ENCODE measurements around the gene ZNF431.
"Not testable (repeated sequence)": the region's sequence is repeated elsewhere in the genome, so short reads cannot be mapped to it uniquely, and the experiment has no call there.

ZNF431 gene

GRCh38 chr19:21166436-21166835 lies 24.6 kb downstream of the ZNF431 start:
- H3K4me3 ChIP-seq (replicated peaks; ENCODE audit: low read depth, low read length) = no peak overlapping the region
- H3K27me3 ChIP-seq (replicated peaks; ENCODE audit: control insufficient read depth, insufficient read depth, low read length) = no peaks in the 10 kb centered on the region
- peaks cover 16% of the 10 kb centered on the region for H3K36me3 ChIP-seq (ENCODE audit: control insufficient read depth, insufficient read depth, low read length)
- no peak for TF ChIP-seq CTCF (IDR thresholded peaks at IDR 0.05; ENCODE audit: insufficient read depth, low read length, poor library complexity, severe bottlenecking)
- no peak for DNase-seq (ENCODE audit: extremely low read depth, insufficient read length)

GRCh38 chr19:21197590-21198295 lies 55.9 kb downstream of the ZNF431 start:
- no peak for DNase-seq (ENCODE audit: extremely low read depth, insufficient read length)
- Histone ChIP-seq H3K4me3 (replicated peaks; ENCODE audit: low read depth, low read length) (no peak overlapping the region), H3K27me3 (replicated peaks; ENCODE audit: control insufficient read depth, insufficient read depth, low read length) (no peaks in the 10 kb centered on the region), H3K36me3 (ENCODE audit: control insufficient read depth, insufficient read depth, low read length) (no peaks in the 10 kb centered on the region)
- no peak for TF ChIP-seq CTCF (IDR thresholded peaks at IDR 0.05; ENCODE audit: insufficient read depth, low read length, poor library complexity, severe bottlenecking)

GRCh38 chr19:21202865-21203494 lies 61.1 kb downstream of the ZNF431 start:
- H3K36me3 ChIP-seq (ENCODE audit: control insufficient read depth, insufficient read depth, low read length) = no peaks in the 10 kb centered on the region
- TF ChIP-seq CTCF (IDR thresholded peaks at IDR 0.05; ENCODE audit: insufficient read depth, low read length, poor library complexity, severe bottlenecking) = peak; percentile 46
- no peaks in the 10 kb centered on the region for H3K27me3 ChIP-seq (replicated peaks; ENCODE audit: control insufficient read depth, insufficient read depth, low read length)
- no peak for DNase-seq (ENCODE audit: extremely low read depth, insufficient read length)
- no peak overlapping the region for H3K4me3 ChIP-seq (replicated peaks; ENCODE audit: low read depth, low read length)

GRCh38 chr19:21210037-21210621 lies 68.3 kb downstream of the ZNF431 start:
- H3K4me3 ChIP-seq (replicated peaks; ENCODE audit: low read depth, low read length) = no peak overlapping the region
- no peak for DNase-seq (ENCODE audit: extremely low read depth, insufficient read length)
- no peak for TF ChIP-seq CTCF (IDR thresholded peaks at IDR 0.05; ENCODE audit: insufficient read depth, low read length, poor library complexity, severe bottlenecking)

GRCh38 chr19:21221693-21222092 lies 79.9 kb downstream of the ZNF431 start:
- no peak overlapping the region for H3K4me3 ChIP-seq (replicated peaks; ENCODE audit: low read depth, low read length)
- no peak for DNase-seq (ENCODE audit: extremely low read depth, insufficient read length)
- no peak for TF ChIP-seq CTCF (IDR thresholded peaks at IDR 0.05; ENCODE audit: insufficient read depth, low read length, poor library complexity, severe bottlenecking)
- H3K36me3 ChIP-seq (ENCODE audit: control insufficient read depth, insufficient read depth, low read length) = no peaks in the 10 kb centered on the region
- H3K27me3 ChIP-seq (replicated peaks; ENCODE audit: control insufficient read depth, insufficient read depth, low read length) = no peaks in the 10 kb centered on the region

More at GRCh38 chr19:21210037-21210621, 68.3 kb downstream of the ZNF431 start:
- no peaks in the 10 kb centered on the region for H3K27me3 ChIP-seq (replicated peaks; ENCODE audit: control insufficient read depth, insufficient read depth, low read length)
- no peaks in the 10 kb centered on the region for H3K36me3 ChIP-seq (ENCODE audit: control insufficient read depth, insufficient read depth, low read length)

GRCh38 chr19:21229938-21230337 lies 88.1 kb downstream of the ZNF431 start:
- DNase-seq (ENCODE audit: extremely low read depth, insufficient read length); H3K27me3 ChIP-seq (replicated peaks; ENCODE audit: control insufficient read depth, insufficient read depth, low read length); H3K4me3 ChIP-seq (replicated peaks; ENCODE audit: low read depth, low read length); H3K36me3 ChIP-seq (ENCODE audit: control insufficient read depth, insufficient read depth, low read length): not testable (repeated sequence)

Measured in GM06990 (cell line).